Heart right ventricle (tissue), 16 donors: ENCODE measurements around the gene CIC. TPM values are rescaled to one million over a fixed set of nuclear protein-coding genes. Genes with fewer than 3 reads are reported as not detected.
A peak's percentile ranks its signal among the peaks of the same experiment; 100 is the strongest.
"Not testable (repeated sequence)": the region's sequence is repeated elsewhere in the genome, so short reads cannot be mapped to it uniquely, and the experiment has no call there.

ENCODE experiments used
- ATAC-seq, 8 donors: fragments of 200-7000 bp; cut with Tn5 transposase; one replicate each; pipeline ENCODE4 v1.9.1; 2020; ENCODE audit warnings: mild to moderate bottlenecking in 8 of 8, moderate library complexity in 8 of 8, moderate number of reproducible peaks in 1 of 8
- DNase-seq, 2 donors: peaks; one replicate each; pipeline ENCODE4 v3.0.0-alpha.2; 2020
- H3K27ac ChIP-seq, 10 donors: fragments of 200-600 bp; sonication (generic) in 2 of 10; one replicate each; pipeline versions ENCODE4 v1.5.0 to v1.8.0; 2020 to 2022; ENCODE audit warnings: mild to moderate bottlenecking in 3 of 10
- H3K27me3 ChIP-seq, 7 donors: fragments of 200-600 bp; one replicate each; pipeline ENCODE4 v1.8.0; 2021 to 2022; ENCODE audit warnings: mild to moderate bottlenecking in 2 of 7
- H3K36me3 ChIP-seq, 9 donors: fragments of 200-600 bp; sonication (generic) in 1 of 9; one replicate each; pipeline versions ENCODE4 v1.5.0 to v1.8.0; 2020 to 2022; ENCODE audit warnings: mild to moderate bottlenecking in 2 of 9
- H3K4me1 ChIP-seq, 9 donors: fragments of 200-600 bp; sonication (generic) in 1 of 9; one replicate each; pipeline versions ENCODE4 v1.5.0 to v1.8.0; 2020 to 2022; ENCODE audit warnings: mild to moderate bottlenecking in 4 of 9
- H3K4me3 ChIP-seq, 10 donors: fragments of 200-600 bp; sonication (generic) in 2 of 10; one replicate each; pipeline versions ENCODE4 v1.5.0 to v1.8.0; 2020 to 2022; ENCODE audit warnings: mild to moderate bottlenecking in 7 of 10, moderate library complexity in 2 of 10
- H3K9me3 ChIP-seq, 11 donors: fragments of 200-600 bp in 10 of 11; sonication (generic) in 2 of 11; one replicate each; pipeline versions ENCODE4 v1.5.0 to v1.8.0; 2013 to 2022; ENCODE audit warnings: mild to moderate bottlenecking in 2 of 11, control low read depth in 1 of 11, moderate library complexity in 1 of 11
- WGBS, 2 donors: extraction: QIAGEN DNeasy Blood & Tissue Kit; methylation state at CpG; one replicate each; pipeline ENCODE4 v1.1.7; 2013; ENCODE audit warnings: inconsistent platforms in 1 of 2; 5-methylcytosine and 5-hydroxymethylcytosine counted together
- intact Hi-C, 10 donors: fragments of 100-400 bp; cut with DNase I; formaldehyde crosslinking; loops; one replicate each; pipeline versions ENCODE4 v1.11.1 to v1.14.2; 2022
- polyA plus RNA-seq, 2 donors: library from polyadenylated mRNA; stranded (reverse); fragments of 200-250 nt; gene quantifications; one replicate each; pipeline ENCODE4 v1.2.3, GENCODE V29; 2013
- total RNA-seq, 10 donors: library from RNA; stranded (reverse); fragmentation: NEBNext Ultra II Directional in 3 of 10; extraction: Animal tissue kit (Norgen Biotek cat#: 25700) in 3 of 10; gene quantifications; one replicate each; pipeline versions ENCODE4 v1.2.1 to v1.2.4, GENCODE V29; 2021 to 2023
- TF ChIP-seq, protein P1 (sequence below), 9 donors: fragments of 200-600 bp; sonication (generic) in 2 of 9; IDR thresholded peaks; one replicate each; pipeline versions ENCODE4 v1.5.0 to v1.8.0; 2021 to 2022; ENCODE audit warnings: antibody characterized with exemption in 9 of 9, mild to moderate bottlenecking in 5 of 9, moderate library complexity in 1 of 9
- donor health status: Arrhythmogenic right ventricular cardiomyopathy.
- donor health status: ischemic (EF 13 %, LVEDD 7.1; RV severe dilation, severe dysfunction).
- donor health status: healthy with polysubstance abuse.
- donor health status: DM: no; HTN: yes; CAD: no.
- donor health status: DM: no; HTN: no; CAD: no.
- donor health status: ischemic (EF 25% LVEDD 6.9; RV normal size, moderate dysfunction).
- donor health status: ischemic (EF 25% LVEDD 5.7; RV mildly dilated, moderate dysfunction).
- donor health status: healthy.
- donor health status: DM: yes; HTN: yes; CAD: no.
- donor health status: Ischemic cardiomyopathy.
- donor health status: ischemic (EF 35%, LVEDD 5.7; RV mildly dilated, moderate dysfunction).
- donor health status: nonischemic (EF 11% LVEDD 7.7; RV severe dilation, severe dysfunction).
- donor health status: DM: yes; HTN: yes; CAD: no.
- donor health status: PGD.
- donor health status: ischemic (EF 29% LVEDD 5.4; RV normal size, mild dysfunction).
- donor health status: nonischemic (EF 23%, LVEDD 6.1; RV moderate dilation, normal function).

The CIC gene
- total and polyA plus RNA-seq, 12 donors, result 17.6 to 42.0 (median 32.0) TPM

GRCh38 chr19:42328854-42329253, 59.8 kb downstream of the CIC start:
- H3K4me1 ChIP-seq, result peaks cover 9 to 45% (median 29%) of the 10 kb centered on the region in 9 donors
- TF ChIP-seq, protein P1, sequence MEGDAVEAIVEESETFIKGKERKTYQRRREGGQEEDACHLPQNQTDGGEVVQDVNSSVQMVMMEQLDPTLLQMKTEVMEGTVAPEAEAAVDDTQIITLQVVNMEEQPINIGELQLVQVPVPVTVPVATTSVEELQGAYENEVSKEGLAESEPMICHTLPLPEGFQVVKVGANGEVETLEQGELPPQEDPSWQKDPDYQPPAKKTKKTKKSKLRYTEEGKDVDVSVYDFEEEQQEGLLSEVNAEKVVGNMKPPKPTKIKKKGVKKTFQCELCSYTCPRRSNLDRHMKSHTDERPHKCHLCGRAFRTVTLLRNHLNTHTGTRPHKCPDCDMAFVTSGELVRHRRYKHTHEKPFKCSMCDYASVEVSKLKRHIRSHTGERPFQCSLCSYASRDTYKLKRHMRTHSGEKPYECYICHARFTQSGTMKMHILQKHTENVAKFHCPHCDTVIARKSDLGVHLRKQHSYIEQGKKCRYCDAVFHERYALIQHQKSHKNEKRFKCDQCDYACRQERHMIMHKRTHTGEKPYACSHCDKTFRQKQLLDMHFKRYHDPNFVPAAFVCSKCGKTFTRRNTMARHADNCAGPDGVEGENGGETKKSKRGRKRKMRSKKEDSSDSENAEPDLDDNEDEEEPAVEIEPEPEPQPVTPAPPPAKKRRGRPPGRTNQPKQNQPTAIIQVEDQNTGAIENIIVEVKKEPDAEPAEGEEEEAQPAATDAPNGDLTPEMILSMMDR (IDR thresholded peaks at IDR 0.05), result no peak
- intact Hi-C loops, result loop anchor here in 5 of 10 donors (10.0 kb wide), 1 partner anchor 194 kb away; the partner anchor contains the start of gene POU2F2 (in 5 of the 5)

DNA sequence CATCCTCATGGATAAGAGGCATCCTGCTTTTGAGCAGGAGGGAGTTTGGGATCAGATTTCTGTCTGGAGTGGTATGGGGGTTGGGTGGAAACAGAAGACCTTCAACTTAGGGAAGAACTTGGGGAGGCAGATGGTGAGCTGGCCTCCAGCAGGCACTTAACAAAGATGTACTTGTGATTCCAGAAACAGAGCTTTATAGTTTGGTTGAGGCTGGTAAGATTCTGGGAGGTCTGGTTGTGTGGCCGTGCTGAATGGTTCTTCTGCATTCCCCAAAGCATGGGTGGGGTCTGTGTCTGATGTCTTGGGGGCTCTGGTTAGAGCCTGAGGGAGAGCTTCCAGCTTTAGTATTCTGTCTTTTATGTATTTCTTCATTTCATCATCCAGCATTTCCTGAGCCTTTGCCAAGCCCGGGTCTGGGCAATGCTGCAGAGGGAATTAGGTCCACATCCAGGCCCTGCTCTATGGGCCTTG, 61.2 kb downstream of the CIC start:
- Histone ChIP-seq H3K4me3 (no peak overlapping the region), H3K27me3 (no peaks in the 10 kb centered on the region), H3K27ac (no peak overlapping the region), H3K9me3 (no peaks in the 10 kb centered on the region), H3K4me1 (peaks cover 3 to 34% (median 18%) of the 10 kb centered on the region in 9 donors), H3K36me3 (peaks cover 0 to 18% (median 0%) of the 10 kb centered on the region in 9 donors)
- intact Hi-C loops, result no loop called here
- DNase-seq (no peak), ATAC-seq (no peak)
- WGBS, 2 donors, result 57 to 62% methylated on average over 2 of the region's 2 CpGs
- TF ChIP-seq, protein P1 (IDR thresholded peaks at IDR 0.05), result no peak

More at GRCh38 chr19:42328854-42329253, 59.8 kb downstream of the CIC start:
- no peaks in the 10 kb centered on the region for H3K9me3 ChIP-seq
- WGBS, 2 donors, result 73 to 79% methylated on average over 2 of the region's 2 CpGs
- peaks cover 0 to 4% (median 0%) of the 10 kb centered on the region in 9 donors for H3K36me3 ChIP-seq
- peaks cover 7 to 12% (median 11%) of the 10 kb centered on the region in 7 donors for H3K27me3 ChIP-seq
- ATAC-seq (no peak), DNase-seq (no peak)
- H3K27ac ChIP-seq, result no peak overlapping the region
- H3K4me3 ChIP-seq, result no peak overlapping the region

DNA sequence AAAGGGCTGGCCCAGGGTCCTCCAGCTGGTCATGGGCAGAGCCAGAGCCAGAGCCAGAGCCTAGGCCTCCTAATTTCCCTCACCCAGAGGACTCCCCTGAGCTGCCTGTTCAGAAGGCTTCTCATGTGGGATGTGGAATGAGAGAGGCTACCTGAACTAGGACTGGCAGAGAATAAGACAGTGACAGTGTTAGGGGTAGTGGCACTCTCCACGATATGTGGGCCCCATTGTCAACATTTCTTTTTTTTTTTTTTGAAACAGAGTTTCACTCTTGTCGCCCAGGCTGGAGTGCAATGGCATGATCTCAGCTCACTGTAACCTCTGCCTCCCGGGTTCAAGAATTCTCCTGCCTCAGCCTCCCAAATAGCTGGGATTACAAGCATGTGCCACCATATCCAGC, 62.3 kb downstream of the CIC start:
- H3K27ac ChIP-seq, H3K27me3 ChIP-seq, DNase-seq, ATAC-seq, intact Hi-C loops, H3K9me3 ChIP-seq, H3K4me3 ChIP-seq: not testable (repeated sequence)
- Histone ChIP-seq H3K36me3 (peaks cover 0 to 29% (median 0%) of the 10 kb centered on the region in 9 donors), H3K4me1 (peaks cover 1 to 29% (median 15%) of the 10 kb centered on the region in 9 donors)
- 87 to 91% methylated on average over 3 of the region's 3 CpGs for WGBS, 2 donors

- Histone ChIP-seq H3K36me3 (peaks cover 0 to 36% (median 0%) of the 10 kb centered on the region in 9 donors), H3K4me1 (peaks cover 0 to 22% (median 7%) of the 10 kb centered on the region in 9 donors), H3K27ac (no peak overlapping the region), H3K9me3 (no peaks in the 10 kb centered on the region), H3K27me3 (no peaks in the 10 kb centered on the region), H3K4me3 (no peak overlapping the region)
- intact Hi-C loops, result no loop called here
- peak in 5 of 8 donors; percentile 38 to 74 (median 53) for ATAC-seq
- WGBS, 2 donors, result 79 to 84% methylated on average over 5 to 6 of the region's 6 CpGs
- TF ChIP-seq, protein P1 (IDR thresholded peaks at IDR 0.05), result no peak
- no peak for DNase-seq
Observed at GRCh38 chr19:42332059-42332458, 63.0 kb downstream of the CIC start.

DNA sequence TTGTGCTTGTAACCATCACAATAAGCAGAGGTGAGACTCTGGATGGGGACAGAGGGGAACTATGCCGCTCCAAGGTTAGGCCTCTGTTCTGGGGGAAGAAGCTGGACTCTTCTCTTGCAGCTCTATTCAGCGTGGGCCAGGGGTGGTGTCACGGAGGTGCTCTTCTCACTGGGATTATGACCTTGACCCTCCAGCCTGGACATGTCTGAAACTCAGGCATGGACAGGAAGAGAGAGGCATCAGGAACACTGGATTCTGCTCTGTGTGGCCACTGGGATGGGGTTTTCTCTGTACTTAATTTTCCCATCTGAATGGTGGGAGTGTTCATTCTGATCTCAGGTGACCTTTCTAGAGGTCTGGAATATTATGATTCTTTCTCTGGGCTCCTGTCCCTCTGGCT, 64.0 kb downstream of the CIC start:
- Histone ChIP-seq H3K36me3 (peaks cover 0 to 46% (median 0%) of the 10 kb centered on the region in 9 donors), H3K4me3 (no peak overlapping the region), H3K27ac (no peak overlapping the region), H3K9me3 (no peaks in the 10 kb centered on the region), H3K27me3 (no peaks in the 10 kb centered on the region), H3K4me1 (peaks cover 0 to 13% (median 0%) of the 10 kb centered on the region in 9 donors)
- TF ChIP-seq, protein P1 (IDR thresholded peaks at IDR 0.05), result no peak
- DNase-seq, result no peak
- WGBS, 2 donors, result 87 to 89% methylated on average over 3 of the region's 3 CpGs
- intact Hi-C loops, result no loop called here
- no peak for ATAC-seq
